ENCODE data around the gene TSPAN14. TPM values are rescaled to one million over a fixed set of nuclear protein-coding genes. Genes with fewer than 3 reads are reported as not detected.

Gene TSPAN14
- total and polyA plus RNA-seq, 10 of the 15 experiments (the other 5 are each of a cell fraction or from before 2014, with no cell fraction given), result 2.5 to 31.7 (median 17.9) TPM

- TF ChIP-seq MXI1 (IDR thresholded peaks at IDR 0.05; ENCODE audit: low read depth, low read length), result no peak
- no peak for TF ChIP-seq RCOR1 (conservative IDR thresholded peaks at IDR 0.05; ENCODE audit: low read depth, low read length)
- no peak for TF ChIP-seq E2F4 (IDR thresholded peaks at IDR 0.05; ENCODE audit: low read depth, low read length)
- TF ChIP-seq SKIL (IDR thresholded peaks at IDR 0.05; ENCODE audit: low read depth, poor library complexity, severe bottlenecking), result peak; percentile 38
- no peak for TF ChIP-seq CEBPZ (IDR thresholded peaks at IDR 0.05; ENCODE audit: low read depth, low read length)
- TF ChIP-seq ZNF217 (IDR thresholded peaks at IDR 0.05), result peak; percentile 54; the same call in 1 of the 2 replicates
- TF ChIP-seq ZNF687 (IDR thresholded peaks at IDR 0.05), result no peak
- TF ChIP-seq HDAC2 (IDR thresholded peaks at IDR 0.05), result no peak
- TF ChIP-seq ZZZ3 (IDR thresholded peaks at IDR 0.05; ENCODE audit: control insufficient read depth, insufficient read length, low read depth), result no peak
- no peak for TF ChIP-seq ZNF384 (IDR thresholded peaks at IDR 0.05; ENCODE audit: borderline replicate concordance, low read depth, low read length)
- peak; percentile 69 to 71; a peak in 3 of 4 replicates for TF ChIP-seq IKZF2 (IDR thresholded peaks at IDR 0.05)
- no peak for TF ChIP-seq ZBTB4 (CRISPR knock-in tag; IDR thresholded peaks at IDR 0.05)
- TF ChIP-seq EGR1 (IDR thresholded peaks at IDR 0.05; ENCODE audit: borderline replicate concordance in 1 of 2, low read depth in 2 of 2, low read length in 2 of 2), result no peak
- TF ChIP-seq ATF7 (IDR thresholded peaks at IDR 0.05; ENCODE audit: low read depth), result peak; percentile 45; the same call in 1 of the 2 replicates
- 0 out of 2 replicates have a peak, but pooled peaks have one; percentile 41 for TF ChIP-seq DPF2 (IDR thresholded peaks at IDR 0.05)
These were observed 38.9 kb downstream of the TSPAN14 start (continued) for GRCh38 chr10:80492848-80493521.
